ENCODE results near the gene RALA.
"Not testable (repeated sequence)": the region's sequence is repeated elsewhere in the genome, so short reads cannot be mapped to it uniquely, and the experiment has no call there.

The RALA gene

GRCh38 chr7:39650676-39651075 lies 27.3 kb downstream of the RALA start:
- DNase-seq, result no peak

- no peak for DNase-seq
Measured at GRCh38 chr7:39651265-39651664, 27.9 kb downstream of the RALA start.

GRCh38 chr7:39656415-39656814 lies 33.0 kb downstream of the RALA start:
- DNase-seq, result no peak

- DNase-seq, result no peak
Measured at GRCh38 chr7:39659356-39660013, 36.1 kb downstream of the RALA start.

GRCh38 chr7:39661960-39662359 lies 38.6 kb downstream of the RALA start:
- no peak for DNase-seq

GRCh38 chr7:39663263-39663662 lies 39.9 kb downstream of the RALA start:
- DNase-seq, result no peak

GRCh38 chr7:39664057-39664456 lies 40.7 kb downstream of the RALA start:
- no peak for DNase-seq

GRCh38 chr7:39664585-39664984 lies 41.2 kb downstream of the RALA start:
- DNase-seq, result no peak

- DNase-seq, result no peak
Measured at GRCh38 chr7:39666562-39666961, 43.2 kb downstream of the RALA start.

- DNase-seq, result no peak
Measured at GRCh38 chr7:39667341-39667923, 44.1 kb downstream of the RALA start.

- DNase-seq, result not testable (repeated sequence)
Measured at GRCh38 chr7:39668280-39668679, 44.9 kb downstream of the RALA start.

- no peak for DNase-seq
Measured at GRCh38 chr7:39670052-39670451, 46.7 kb downstream of the RALA start.

GRCh38 chr7:39670934-39671333 lies 47.6 kb downstream of the RALA start:
- no peak for DNase-seq

- no peak for DNase-seq
Measured at GRCh38 chr7:39672176-39672575, 48.8 kb downstream of the RALA start.

- DNase-seq, result no peak
Measured at GRCh38 chr7:39673868-39674267, 50.5 kb downstream of the RALA start.

- no peak for DNase-seq
Measured at GRCh38 chr7:39674406-39674805, 51.0 kb downstream of the RALA start.

GRCh38 chr7:39676346-39676745 lies 53.0 kb downstream of the RALA start:
- no peak for DNase-seq

- DNase-seq, result no peak
Measured at GRCh38 chr7:39678930-39679709, 55.7 kb downstream of the RALA start.

GRCh38 chr7:39679874-39680273 lies 56.5 kb downstream of the RALA start:
- DNase-seq, result not testable (repeated sequence)

- DNase-seq, result no peak
Measured at GRCh38 chr7:39681887-39682441, 58.6 kb downstream of the RALA start.

- DNase-seq, result no peak
Measured at GRCh38 chr7:39683216-39683845, 60.0 kb downstream of the RALA start.

GRCh38 chr7:39686261-39686924 lies 63.0 kb downstream of the RALA start:
- no peak for DNase-seq

Data from activated CD4-positive, alpha-beta T cell treated with anti-CD3 and anti-CD28 coated beads, Interleukin-2, amount 50 U/mL, for 1 hour (primary cell).